Measurements from ENCODE around the gene WASF3.

GRCh38 chr13:26584713-26585112 is 27.2 kb downstream of the WASF3 start:
- no peak for TF ChIP-seq CTCF (IDR thresholded peaks at IDR 0.05; ENCODE audit: insufficient read depth, low read length)
- no peak for TF ChIP-seq GABPA (IDR thresholded peaks at IDR 0.05; ENCODE audit: low read depth)
- no peak for TF ChIP-seq POLR2AphosphoS5 (IDR thresholded peaks at IDR 0.05; ENCODE audit: low read depth)
